ENCODE results near the gene PTPRK. TPM values are rescaled to one million over a fixed set of nuclear protein-coding genes. Genes with fewer than 3 reads are reported as not detected.

The PTPRK gene
- total and polyA plus RNA-seq, 2 of the 13 experiments (the other 11 are each of a cell fraction or from before 2014, with no cell fraction given) = 43.6 to 98.3 TPM

DNA sequence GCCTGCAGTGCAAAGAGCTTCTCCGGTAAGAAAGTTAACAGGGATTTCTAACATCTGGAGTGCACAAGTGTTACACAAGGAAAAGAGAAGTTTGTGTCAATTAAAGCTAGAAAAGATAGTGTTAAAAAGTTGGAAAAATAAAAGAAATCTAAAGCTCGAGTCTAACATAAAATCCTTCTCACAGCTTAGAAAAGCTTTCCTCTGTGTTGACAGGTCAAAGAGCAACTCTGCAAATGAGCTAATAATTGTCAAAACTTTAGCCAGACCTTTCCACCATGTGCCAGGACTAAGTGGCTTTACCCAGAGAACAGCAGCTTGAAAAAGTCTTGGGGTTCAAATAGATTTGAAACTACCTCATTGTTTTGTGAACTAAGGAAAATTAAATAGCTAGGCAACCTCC is 14.8 kb downstream of the PTPRK start (continued):
- TF ChIP-seq RBFOX2 (IDR thresholded peaks at IDR 0.05; ENCODE audit: low read depth, low read length) (peak; percentile 70), KMT2A (CRISPR knock-in tag; IDR thresholded peaks at IDR 0.05) (peak; percentile 65; the same call in 1 of the 2 replicates), ZBTB8A (CRISPR knock-in tag; IDR thresholded peaks at IDR 0.05; ENCODE audit: borderline replicate concordance, low read depth) (no peak), ERF (CRISPR knock-in tag; IDR thresholded peaks at IDR 0.05) (no peak), ZC3H13 (CRISPR knock-in tag; IDR thresholded peaks at IDR 0.05) (no peak), ZNF615 (CRISPR knock-in tag; IDR thresholded peaks at IDR 0.05; ENCODE audit: borderline replicate concordance) (no peak), ZNF331 (CRISPR knock-in tag; IDR thresholded peaks at IDR 0.05) (0 out of 2 replicates have a peak, but pooled peaks have one; percentile 20), YEATS2 (CRISPR knock-in tag; IDR thresholded peaks at IDR 0.05; ENCODE audit: borderline replicate concordance) (no peak), PPARG (CRISPR knock-in tag; conservative IDR thresholded peaks at IDR 0.05) (no peak), SMAD9 (CRISPR knock-in tag; IDR thresholded peaks at IDR 0.05) (no peak), ZNF839 (CRISPR knock-in tag; IDR thresholded peaks at IDR 0.05; ENCODE audit: borderline replicate concordance) (no peak), ZNF138 (CRISPR knock-in tag; IDR thresholded peaks at IDR 0.05; ENCODE audit: low read depth) (no peak), ZNF572 (CRISPR knock-in tag; IDR thresholded peaks at IDR 0.05) (no peak), ZFP1 (CRISPR knock-in tag; IDR thresholded peaks at IDR 0.05) (no peak), TSC22D2 (CRISPR knock-in tag; IDR thresholded peaks at IDR 0.05; ENCODE audit: borderline replicate concordance) (no peak), MTA3 (CRISPR knock-in tag; IDR thresholded peaks at IDR 0.05) (no peak), SMYD3 (CRISPR knock-in tag; IDR thresholded peaks at IDR 0.05) (no peak), ZNF121 (CRISPR knock-in tag; IDR thresholded peaks at IDR 0.05) (no peak), PCBP2 (optimal IDR thresholded peaks at IDR 0.05; ENCODE audit: low read depth, low read length, poor library complexity, severe bottlenecking) (no peak)
- TF ChIP-seq, protein P1, sequence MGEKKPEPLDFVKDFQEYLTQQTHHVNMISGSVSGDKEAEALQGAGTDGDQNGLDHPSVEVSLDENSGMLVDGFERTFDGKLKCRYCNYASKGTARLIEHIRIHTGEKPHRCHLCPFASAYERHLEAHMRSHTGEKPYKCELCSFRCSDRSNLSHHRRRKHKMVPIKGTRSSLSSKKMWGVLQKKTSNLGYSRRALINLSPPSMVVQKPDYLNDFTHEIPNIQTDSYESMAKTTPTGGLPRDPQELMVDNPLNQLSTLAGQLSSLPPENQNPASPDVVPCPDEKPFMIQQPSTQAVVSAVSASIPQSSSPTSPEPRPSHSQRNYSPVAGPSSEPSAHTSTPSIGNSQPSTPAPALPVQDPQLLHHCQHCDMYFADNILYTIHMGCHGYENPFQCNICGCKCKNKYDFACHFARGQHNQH (CRISPR knock-in tag; IDR thresholded peaks at IDR 0.05) = 0 out of 2 replicates have a peak, but pooled peaks have one; percentile 20
- TF ChIP-seq, protein P2, sequence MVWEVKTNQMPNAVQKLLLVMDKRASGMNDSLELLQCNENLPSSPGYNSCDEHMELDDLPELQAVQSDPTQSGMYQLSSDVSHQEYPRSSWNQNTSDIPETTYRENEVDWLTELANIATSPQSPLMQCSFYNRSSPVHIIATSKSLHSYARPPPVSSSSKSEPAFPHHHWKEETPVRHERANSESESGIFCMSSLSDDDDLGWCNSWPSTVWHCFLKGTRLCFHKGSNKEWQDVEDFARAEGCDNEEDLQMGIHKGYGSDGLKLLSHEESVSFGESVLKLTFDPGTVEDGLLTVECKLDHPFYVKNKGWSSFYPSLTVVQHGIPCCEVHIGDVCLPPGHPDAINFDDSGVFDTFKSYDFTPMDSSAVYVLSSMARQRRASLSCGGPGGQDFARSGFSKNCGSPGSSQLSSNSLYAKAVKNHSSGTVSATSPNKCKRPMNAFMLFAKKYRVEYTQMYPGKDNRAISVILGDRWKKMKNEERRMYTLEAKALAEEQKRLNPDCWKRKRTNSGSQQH (CRISPR knock-in tag; IDR thresholded peaks at IDR 0.05; ENCODE audit: low read depth) = no peak
- TF ChIP-seq, protein P3, sequence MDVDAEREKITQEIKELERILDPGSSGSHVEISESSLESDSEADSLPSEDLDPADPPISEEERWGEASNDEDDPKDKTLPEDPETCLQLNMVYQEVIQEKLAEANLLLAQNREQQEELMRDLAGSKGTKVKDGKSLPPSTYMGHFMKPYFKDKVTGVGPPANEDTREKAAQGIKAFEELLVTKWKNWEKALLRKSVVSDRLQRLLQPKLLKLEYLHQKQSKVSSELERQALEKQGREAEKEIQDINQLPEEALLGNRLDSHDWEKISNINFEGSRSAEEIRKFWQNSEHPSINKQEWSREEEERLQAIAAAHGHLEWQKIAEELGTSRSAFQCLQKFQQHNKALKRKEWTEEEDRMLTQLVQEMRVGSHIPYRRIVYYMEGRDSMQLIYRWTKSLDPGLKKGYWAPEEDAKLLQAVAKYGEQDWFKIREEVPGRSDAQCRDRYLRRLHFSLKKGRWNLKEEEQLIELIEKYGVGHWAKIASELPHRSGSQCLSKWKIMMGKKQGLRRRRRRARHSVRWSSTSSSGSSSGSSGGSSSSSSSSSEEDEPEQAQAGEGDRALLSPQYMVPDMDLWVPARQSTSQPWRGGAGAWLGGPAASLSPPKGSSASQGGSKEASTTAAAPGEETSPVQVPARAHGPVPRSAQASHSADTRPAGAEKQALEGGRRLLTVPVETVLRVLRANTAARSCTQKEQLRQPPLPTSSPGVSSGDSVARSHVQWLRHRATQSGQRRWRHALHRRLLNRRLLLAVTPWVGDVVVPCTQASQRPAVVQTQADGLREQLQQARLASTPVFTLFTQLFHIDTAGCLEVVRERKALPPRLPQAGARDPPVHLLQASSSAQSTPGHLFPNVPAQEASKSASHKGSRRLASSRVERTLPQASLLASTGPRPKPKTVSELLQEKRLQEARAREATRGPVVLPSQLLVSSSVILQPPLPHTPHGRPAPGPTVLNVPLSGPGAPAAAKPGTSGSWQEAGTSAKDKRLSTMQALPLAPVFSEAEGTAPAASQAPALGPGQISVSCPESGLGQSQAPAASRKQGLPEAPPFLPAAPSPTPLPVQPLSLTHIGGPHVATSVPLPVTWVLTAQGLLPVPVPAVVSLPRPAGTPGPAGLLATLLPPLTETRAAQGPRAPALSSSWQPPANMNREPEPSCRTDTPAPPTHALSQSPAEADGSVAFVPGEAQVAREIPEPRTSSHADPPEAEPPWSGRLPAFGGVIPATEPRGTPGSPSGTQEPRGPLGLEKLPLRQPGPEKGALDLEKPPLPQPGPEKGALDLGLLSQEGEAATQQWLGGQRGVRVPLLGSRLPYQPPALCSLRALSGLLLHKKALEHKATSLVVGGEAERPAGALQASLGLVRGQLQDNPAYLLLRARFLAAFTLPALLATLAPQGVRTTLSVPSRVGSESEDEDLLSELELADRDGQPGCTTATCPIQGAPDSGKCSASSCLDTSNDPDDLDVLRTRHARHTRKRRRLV (CRISPR knock-in tag; IDR thresholded peaks at IDR 0.05) = no peak
- TF ChIP-seq, protein P4, sequence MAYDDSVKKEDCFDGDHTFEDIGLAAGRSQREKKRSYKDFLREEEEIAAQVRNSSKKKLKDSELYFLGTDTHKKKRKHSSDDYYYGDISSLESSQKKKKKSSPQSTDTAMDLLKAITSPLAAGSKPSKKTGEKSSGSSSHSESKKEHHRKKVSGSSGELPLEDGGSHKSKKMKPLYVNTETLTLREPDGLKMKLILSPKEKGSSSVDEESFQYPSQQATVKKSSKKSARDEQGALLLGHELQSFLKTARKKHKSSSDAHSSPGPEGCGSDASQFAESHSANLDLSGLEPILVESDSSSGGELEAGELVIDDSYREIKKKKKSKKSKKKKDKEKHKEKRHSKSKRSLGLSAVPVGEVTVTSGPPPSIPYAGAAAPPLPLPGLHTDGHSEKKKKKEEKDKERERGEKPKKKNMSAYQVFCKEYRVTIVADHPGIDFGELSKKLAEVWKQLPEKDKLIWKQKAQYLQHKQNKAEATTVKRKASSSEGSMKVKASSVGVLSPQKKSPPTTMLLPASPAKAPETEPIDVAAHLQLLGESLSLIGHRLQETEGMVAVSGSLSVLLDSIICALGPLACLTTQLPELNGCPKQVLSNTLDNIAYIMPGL (CRISPR knock-in tag; IDR thresholded peaks at IDR 0.05; ENCODE audit: borderline replicate concordance in 1 of 2, low read depth in 1 of 2) = no peak

Measured in HepG2 (cell line).